ENCODE results near the gene C9orf85. TPM values are rescaled to one million over a fixed set of nuclear protein-coding genes. Genes with fewer than 3 reads are reported as not detected.

The C9orf85 gene
- 10 to 100 TPM in 2 of 6 donors, 1 to 10 TPM in 4; 6.5 to 13.0 (median 9.0) TPM for total RNA-seq

- Histone ChIP-seq H3K4me3 (peak within 1 kb of the TSS; percentile 81 to 99 (median 94)), H3K9me3 (no peaks in the 10 kb centered on the region), H3K36me3 (peaks cover 0 to 2% (median 0%) of the 10 kb centered on the region in 4 donors), H3K27me3 (no peaks in the 10 kb centered on the region), H3K27ac (peak within 1 kb of the TSS; percentile 88 to 99 (median 93)), H3K4me1 (peaks cover 23 to 49% (median 31%) of the 10 kb centered on the region in 4 donors)
- WGBS, 2 donors = 0 to 1% methylated on average over 36 to 37 of the region's 45 CpGs
- TF ChIP-seq POLR2AphosphoS5 (IDR thresholded peaks at IDR 0.05) (peak; percentile 91 to 99), POLR2A (IDR thresholded peaks at IDR 0.05) (peak; percentile 55 to 98 (median 92)), EP300 (IDR thresholded peaks at IDR 0.05) (peak in 1 of 4 donors; percentile 16)
- TF ChIP-seq, protein P1, sequence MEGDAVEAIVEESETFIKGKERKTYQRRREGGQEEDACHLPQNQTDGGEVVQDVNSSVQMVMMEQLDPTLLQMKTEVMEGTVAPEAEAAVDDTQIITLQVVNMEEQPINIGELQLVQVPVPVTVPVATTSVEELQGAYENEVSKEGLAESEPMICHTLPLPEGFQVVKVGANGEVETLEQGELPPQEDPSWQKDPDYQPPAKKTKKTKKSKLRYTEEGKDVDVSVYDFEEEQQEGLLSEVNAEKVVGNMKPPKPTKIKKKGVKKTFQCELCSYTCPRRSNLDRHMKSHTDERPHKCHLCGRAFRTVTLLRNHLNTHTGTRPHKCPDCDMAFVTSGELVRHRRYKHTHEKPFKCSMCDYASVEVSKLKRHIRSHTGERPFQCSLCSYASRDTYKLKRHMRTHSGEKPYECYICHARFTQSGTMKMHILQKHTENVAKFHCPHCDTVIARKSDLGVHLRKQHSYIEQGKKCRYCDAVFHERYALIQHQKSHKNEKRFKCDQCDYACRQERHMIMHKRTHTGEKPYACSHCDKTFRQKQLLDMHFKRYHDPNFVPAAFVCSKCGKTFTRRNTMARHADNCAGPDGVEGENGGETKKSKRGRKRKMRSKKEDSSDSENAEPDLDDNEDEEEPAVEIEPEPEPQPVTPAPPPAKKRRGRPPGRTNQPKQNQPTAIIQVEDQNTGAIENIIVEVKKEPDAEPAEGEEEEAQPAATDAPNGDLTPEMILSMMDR (IDR thresholded peaks at IDR 0.05) = no peak
- ATAC-seq (ENCODE audit: low FRiP score in 2 of 2) (peak; percentile 99 to 100), DNase-seq (peak; percentile 96 to 100)
Measured at GRCh38 chr9:71911061-71911907, at the start of gene C9orf85, which contains the start of gene ABHD17B. Gene C9orf85, plus strand, starts transcription at chr9:71911639. Its CDS starts 96 bp downstream, at chr9:71911735. Gene ABHD17B, minus strand, starts transcription at chr9:71911193. Its CDS starts 36,113 bp downstream, at chr9:71875080.

DNA sequence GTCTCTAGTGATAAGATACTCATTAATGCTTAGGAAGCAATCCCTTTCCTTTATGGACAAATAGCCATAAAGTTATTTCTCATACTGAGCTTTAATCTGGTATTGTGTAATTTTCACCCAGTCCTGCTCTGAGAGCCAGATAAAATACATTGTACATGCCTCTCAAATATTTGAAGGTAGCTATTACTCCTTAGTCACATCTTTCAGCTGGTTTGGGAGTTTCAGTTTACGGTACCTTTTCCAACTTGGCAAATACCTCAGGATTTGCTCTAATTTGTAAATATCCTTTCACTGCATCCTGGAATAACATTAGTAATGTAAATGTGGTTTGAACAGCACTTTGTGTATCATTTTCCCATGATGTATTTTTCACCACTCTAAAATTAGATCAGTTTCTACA lies 47.8 kb upstream of the C9orf85 start:
- Histone ChIP-seq H3K36me3 (peaks cover 0 to 12% (median 3%) of the 10 kb centered on the region in 4 donors), H3K27ac (no peak overlapping the region), H3K4me3 (no peak overlapping the region), H3K4me1 (no peaks in the 10 kb centered on the region), H3K9me3 (peaks cover 3 to 21% (median 13%) of the 10 kb centered on the region in 4 donors), H3K27me3 (no peaks in the 10 kb centered on the region)
- WGBS, 2 donors = 58 to 65% methylated on average over 1 of the region's 1 CpG
- TF ChIP-seq EP300 (IDR thresholded peaks at IDR 0.05) (no peak), POLR2A (IDR thresholded peaks at IDR 0.05) (no peak), POLR2AphosphoS5 (IDR thresholded peaks at IDR 0.05) (no peak)
- TF ChIP-seq, protein P1 (IDR thresholded peaks at IDR 0.05) = no peak
- no peak for ATAC-seq (ENCODE audit: low FRiP score in 2 of 2)
- DNase-seq = no peak

DNA sequence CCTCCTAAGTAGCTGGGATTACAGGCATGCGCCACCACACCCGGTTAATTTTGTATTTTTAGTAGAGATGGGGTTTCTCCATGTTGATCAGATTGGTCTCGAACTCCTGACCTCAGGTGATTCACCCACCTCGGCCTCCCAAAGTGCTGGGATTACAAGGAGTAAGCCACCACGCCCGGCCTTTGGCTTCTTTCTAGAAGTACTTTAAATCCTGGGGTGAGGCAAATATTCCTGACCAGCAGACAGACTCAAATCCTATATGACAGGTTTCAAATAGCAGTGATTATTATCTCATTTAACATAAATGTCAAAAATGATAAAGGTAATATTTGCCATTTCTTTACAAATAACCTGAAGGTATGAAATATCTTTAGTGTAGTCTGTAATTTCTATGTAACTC lies 36.1 kb upstream of the C9orf85 start:
- DNase-seq = no peak
- Histone ChIP-seq H3K27me3 (no peaks in the 10 kb centered on the region), H3K36me3 (peaks cover 0 to 18% (median 0%) of the 10 kb centered on the region in 4 donors), H3K9me3 (peaks cover 10 to 24% (median 17%) of the 10 kb centered on the region in 4 donors), H3K4me3 (no peak overlapping the region), H3K27ac (no peak overlapping the region), H3K4me1 (no peaks in the 10 kb centered on the region)
- ATAC-seq (ENCODE audit: low FRiP score in 2 of 2) = no peak
- TF ChIP-seq POLR2AphosphoS5 (IDR thresholded peaks at IDR 0.05) (no peak), EP300 (IDR thresholded peaks at IDR 0.05) (no peak), POLR2A (IDR thresholded peaks at IDR 0.05) (no peak)
- TF ChIP-seq, protein P1 (IDR thresholded peaks at IDR 0.05) = no peak
- 98 to 100% methylated on average over 6 of the region's 6 CpGs for WGBS, 2 donors

DNA sequence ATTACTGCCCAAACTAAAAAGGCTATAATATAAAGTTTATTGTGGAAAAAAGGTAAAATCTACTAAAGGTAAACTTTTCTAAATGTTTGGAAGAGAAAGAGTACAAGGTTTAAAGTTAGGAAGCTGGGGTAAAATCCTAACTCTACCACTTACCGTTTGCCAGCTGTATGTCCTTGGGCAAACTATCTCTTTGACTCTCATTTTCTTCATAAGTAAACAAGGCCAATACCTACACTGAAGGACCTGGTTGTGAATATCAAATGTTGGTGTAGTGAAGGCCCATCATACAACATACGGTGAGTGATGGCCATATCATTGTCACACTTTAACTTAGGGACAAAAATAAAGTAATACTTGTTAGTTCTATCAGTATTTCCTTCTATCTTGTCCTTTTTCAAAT lies 35.3 kb upstream of the C9orf85 start:
- peaks cover 0 to 16% (median 0%) of the 10 kb centered on the region in 4 donors for H3K36me3 ChIP-seq
- ATAC-seq (ENCODE audit: low FRiP score in 2 of 2) = no peak
- 94 to 95% methylated on average over 2 of the region's 2 CpGs for WGBS, 2 donors

More for the DNA sequence above, 35.3 kb upstream of the C9orf85 start:
- DNase-seq = no peak
- H3K4me1 ChIP-seq = no peaks in the 10 kb centered on the region
- TF ChIP-seq EP300 (IDR thresholded peaks at IDR 0.05) = no peak
- TF ChIP-seq, protein P1 (IDR thresholded peaks at IDR 0.05) = no peak
- no peak for TF ChIP-seq POLR2AphosphoS5 (IDR thresholded peaks at IDR 0.05)
- no peak for TF ChIP-seq POLR2A (IDR thresholded peaks at IDR 0.05)
- H3K4me3 ChIP-seq = no peak overlapping the region
- peaks cover 10 to 24% (median 18%) of the 10 kb centered on the region in 4 donors for H3K9me3 ChIP-seq
- H3K27ac ChIP-seq = no peak overlapping the region
- H3K27me3 ChIP-seq = no peaks in the 10 kb centered on the region

Data from upper lobe of left lung (tissue), 6 donors.